HCT116 (cell line): ENCODE data around the gene PPIL6. TPM values are rescaled to one million over a fixed set of nuclear protein-coding genes. Genes with fewer than 3 reads are reported as not detected.

Experiments used
- CEBPB ChIP-seq: IDR thresholded peaks from 2 replicates; pipeline ENCODE4 v1.6.1; 2012; ENCODE audit warnings: low read depth
- EGR1 ChIP-seq: IDR thresholded peaks from 2 replicates; pipeline ENCODE4 v1.6.1; 2012; ENCODE audit warnings: low read depth
- ELF1 ChIP-seq: IDR thresholded peaks from 2 replicates; pipeline ENCODE4 v1.6.1; 2012; ENCODE audit warnings: low read depth, borderline replicate concordance
- EZH2phosphoT487 ChIP-seq: fragments of 200-600 bp; IDR thresholded peaks from 2 replicates; pipeline ENCODE4 v1.6.1; 2018; ENCODE audit warnings: antibody characterized with exemption, borderline replicate concordance
- POLR2A ChIP-seq: IDR thresholded peaks from 2 replicates; pipeline ENCODE4 v1.7.0; 2011; ENCODE audit warnings: borderline replicate concordance; ENCODE audit not compliant: insufficient read depth, insufficient read length; ENCODE audit errors: extremely low read depth
- RAD21 ChIP-seq: IDR thresholded peaks from 2 replicates; pipeline ENCODE4 v1.6.1; 2012; ENCODE audit warnings: low read depth, mild to moderate bottlenecking
- REST ChIP-seq: IDR thresholded peaks from 2 replicates; pipeline ENCODE4 v1.6.1; 2012; ENCODE audit warnings: low read depth
- SIN3A ChIP-seq: IDR thresholded peaks from 2 replicates; pipeline ENCODE4 v1.6.1; 2012; ENCODE audit warnings: low read depth
- SRF ChIP-seq: IDR thresholded peaks from 2 replicates; pipeline ENCODE4 v1.6.1; 2012; ENCODE audit warnings: low read depth
- TCF7L2 ChIP-seq: IDR thresholded peaks from 2 replicates; pipeline ENCODE4 v1.7.0; 2011; ENCODE audit warnings: borderline replicate concordance, inconsistent platforms; ENCODE audit not compliant: insufficient read depth, insufficient read length; ENCODE audit errors: extremely low read depth
- YY1 ChIP-seq: IDR thresholded peaks from 2 replicates; pipeline ENCODE4 v1.6.1; 2011; ENCODE audit warnings: low read length, low read depth, moderate library complexity, mild to moderate bottlenecking; ENCODE audit not compliant: insufficient replicate concordance; ENCODE audit errors: extremely low read depth
- total RNA-seq: library from RNA; stranded (reverse); gene quantifications from one replicate; pipeline ENCODE4 v1.2.1, GENCODE V29; 2021; ENCODE audit not compliant: unreplicated experiment
- TF ChIP-seq, protein P1 (sequence below): IDR thresholded peaks from 2 replicates; pipeline ENCODE4 v1.6.1; 2012
- TF ChIP-seq, protein P2 (sequence below): IDR thresholded peaks from 2 replicates; pipeline ENCODE4 v1.6.1; 2011; ENCODE audit warnings: mild to moderate bottlenecking, low read length, moderate library complexity; ENCODE audit not compliant: insufficient replicate concordance; ENCODE audit errors: extremely low read depth

Gene PPIL6
- total RNA-seq, 1 experiment from 2014 or later, result 3.3 TPM

GRCh38 chr6:109381747-109382575 lies 58.5 kb downstream of the PPIL6 start, which contains the start of gene CD164 (continued):
- TF ChIP-seq REST (no peak), YY1 (peak; percentile 79), RAD21 (no peak), ELF1 (no peak), SRF (no peak), EGR1 (peak; percentile 98), TCF7L2 (peak; percentile 47), CEBPB (no peak), EZH2phosphoT487 (no peak), POLR2A (peak; percentile 74), SIN3A (no peak; the same call in none of the 2 replicates)
- TF ChIP-seq, protein P1, sequence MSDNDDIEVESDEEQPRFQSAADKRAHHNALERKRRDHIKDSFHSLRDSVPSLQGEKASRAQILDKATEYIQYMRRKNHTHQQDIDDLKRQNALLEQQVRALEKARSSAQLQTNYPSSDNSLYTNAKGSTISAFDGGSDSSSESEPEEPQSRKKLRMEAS, result no peak
- TF ChIP-seq, protein P2, sequence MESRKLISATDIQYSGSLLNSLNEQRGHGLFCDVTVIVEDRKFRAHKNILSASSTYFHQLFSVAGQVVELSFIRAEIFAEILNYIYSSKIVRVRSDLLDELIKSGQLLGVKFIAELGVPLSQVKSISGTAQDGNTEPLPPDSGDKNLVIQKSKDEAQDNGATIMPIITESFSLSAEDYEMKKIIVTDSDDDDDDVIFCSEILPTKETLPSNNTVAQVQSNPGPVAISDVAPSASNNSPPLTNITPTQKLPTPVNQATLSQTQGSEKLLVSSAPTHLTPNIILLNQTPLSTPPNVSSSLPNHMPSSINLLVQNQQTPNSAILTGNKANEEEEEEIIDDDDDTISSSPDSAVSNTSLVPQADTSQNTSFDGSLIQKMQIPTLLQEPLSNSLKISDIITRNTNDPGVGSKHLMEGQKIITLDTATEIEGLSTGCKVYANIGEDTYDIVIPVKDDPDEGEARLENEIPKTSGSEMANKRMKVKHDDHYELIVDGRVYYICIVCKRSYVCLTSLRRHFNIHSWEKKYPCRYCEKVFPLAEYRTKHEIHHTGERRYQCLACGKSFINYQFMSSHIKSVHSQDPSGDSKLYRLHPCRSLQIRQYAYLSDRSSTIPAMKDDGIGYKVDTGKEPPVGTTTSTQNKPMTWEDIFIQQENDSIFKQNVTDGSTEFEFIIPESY, result peak; percentile 14
- TF ChIP-seq, all 23 proteins: peak for 7
